Measurements from ENCODE around the gene USHBP1. TPM values are rescaled to one million over a fixed set of nuclear protein-coding genes. Genes with fewer than 3 reads are reported as not detected.

USHBP1 gene
- total and polyA plus RNA-seq, 2 experiments from 2014 or later = 4.0 to 5.6 TPM

DNA sequence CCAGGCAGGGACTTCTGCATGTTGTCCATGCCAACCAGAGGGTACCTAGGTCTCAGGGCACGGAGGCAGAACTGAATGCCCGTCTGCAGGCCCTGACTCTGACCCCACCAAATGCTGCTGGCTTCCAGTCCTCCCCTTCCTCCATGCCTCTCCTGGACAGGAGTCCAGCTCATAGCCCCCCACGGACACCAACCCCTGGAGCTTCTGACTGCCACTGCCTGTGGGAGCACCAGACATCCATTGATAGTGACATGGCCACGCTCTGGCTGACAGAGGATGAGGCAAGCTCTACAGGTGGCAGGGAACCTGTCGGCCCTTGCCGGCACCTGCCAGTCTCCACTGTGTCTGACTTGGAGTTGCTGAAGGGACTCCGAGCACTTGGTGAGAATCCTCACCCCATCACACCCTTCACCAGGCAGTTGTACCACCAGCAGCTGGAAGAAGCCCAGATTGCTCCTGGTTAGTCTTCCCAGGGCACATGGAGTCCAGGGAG is 19.0 kb upstream of the USHBP1 start:
- no peak overlapping the region for H3K27ac Mint-ChIP-seq
- Histone ChIP-seq H4K20me1 (replicated peaks; ENCODE audit: insufficient read depth) (peaks cover 4% of the 10 kb centered on the region; the same call in 1 of the 2 replicates), H3K27me3 (ENCODE audit: insufficient read depth) (peaks cover 6% of the 10 kb centered on the region; the same call in 1 of the 2 replicates), H3K36me3 (ENCODE audit: insufficient read depth) (no peaks in the 10 kb centered on the region), H3K79me2 (replicated peaks; ENCODE audit: insufficient read depth) (no peaks in the 10 kb centered on the region), H3K4me3 (no peak overlapping the region), H3K27ac (ENCODE audit: low read depth) (no peak overlapping the region), H3K4me2 (no peak overlapping the region), H3K9me2 (ENCODE audit: insufficient read depth) (no peaks in the 10 kb centered on the region), H2AFZ (no peak overlapping the region), H3K4me1 (ENCODE audit: insufficient read depth) (no peaks in the 10 kb centered on the region), H3F3A (replicated peaks; ENCODE audit: low read depth) (peaks cover 24% of the 10 kb centered on the region)
- peaks cover 6% of the 10 kb centered on the region for H3K27me3 Mint-ChIP-seq (ENCODE audit: insufficient read depth, low read depth, poor library complexity)
- no peak overlapping the region for H3K4me3 Mint-ChIP-seq
- H3K9me3 Mint-ChIP-seq = no peaks in the 10 kb centered on the region
- ATAC-seq (no peak), DNase-seq (ENCODE audit: low spot score) (no peak)
- H3K36me3 Mint-ChIP-seq (ENCODE audit: low read depth) = peaks cover 32% of the 10 kb centered on the region
- peaks cover 2% of the 10 kb centered on the region; the same call in 2 of the 3 replicates for H3K4me1 Mint-ChIP-seq
- TF ChIP-seq JUNB (IDR thresholded peaks at IDR 0.05; ENCODE audit: unreplicated experiment) = no peak
- TF ChIP-seq ZNF331 (CRISPR knock-in tag; IDR thresholded peaks at IDR 0.05; ENCODE audit: low read depth) = no peak
- TF ChIP-seq, protein P1, sequence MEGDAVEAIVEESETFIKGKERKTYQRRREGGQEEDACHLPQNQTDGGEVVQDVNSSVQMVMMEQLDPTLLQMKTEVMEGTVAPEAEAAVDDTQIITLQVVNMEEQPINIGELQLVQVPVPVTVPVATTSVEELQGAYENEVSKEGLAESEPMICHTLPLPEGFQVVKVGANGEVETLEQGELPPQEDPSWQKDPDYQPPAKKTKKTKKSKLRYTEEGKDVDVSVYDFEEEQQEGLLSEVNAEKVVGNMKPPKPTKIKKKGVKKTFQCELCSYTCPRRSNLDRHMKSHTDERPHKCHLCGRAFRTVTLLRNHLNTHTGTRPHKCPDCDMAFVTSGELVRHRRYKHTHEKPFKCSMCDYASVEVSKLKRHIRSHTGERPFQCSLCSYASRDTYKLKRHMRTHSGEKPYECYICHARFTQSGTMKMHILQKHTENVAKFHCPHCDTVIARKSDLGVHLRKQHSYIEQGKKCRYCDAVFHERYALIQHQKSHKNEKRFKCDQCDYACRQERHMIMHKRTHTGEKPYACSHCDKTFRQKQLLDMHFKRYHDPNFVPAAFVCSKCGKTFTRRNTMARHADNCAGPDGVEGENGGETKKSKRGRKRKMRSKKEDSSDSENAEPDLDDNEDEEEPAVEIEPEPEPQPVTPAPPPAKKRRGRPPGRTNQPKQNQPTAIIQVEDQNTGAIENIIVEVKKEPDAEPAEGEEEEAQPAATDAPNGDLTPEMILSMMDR (conservative IDR thresholded peaks at IDR 0.05; ENCODE audit: low read depth in 2 of 2) = no peak

DNA sequence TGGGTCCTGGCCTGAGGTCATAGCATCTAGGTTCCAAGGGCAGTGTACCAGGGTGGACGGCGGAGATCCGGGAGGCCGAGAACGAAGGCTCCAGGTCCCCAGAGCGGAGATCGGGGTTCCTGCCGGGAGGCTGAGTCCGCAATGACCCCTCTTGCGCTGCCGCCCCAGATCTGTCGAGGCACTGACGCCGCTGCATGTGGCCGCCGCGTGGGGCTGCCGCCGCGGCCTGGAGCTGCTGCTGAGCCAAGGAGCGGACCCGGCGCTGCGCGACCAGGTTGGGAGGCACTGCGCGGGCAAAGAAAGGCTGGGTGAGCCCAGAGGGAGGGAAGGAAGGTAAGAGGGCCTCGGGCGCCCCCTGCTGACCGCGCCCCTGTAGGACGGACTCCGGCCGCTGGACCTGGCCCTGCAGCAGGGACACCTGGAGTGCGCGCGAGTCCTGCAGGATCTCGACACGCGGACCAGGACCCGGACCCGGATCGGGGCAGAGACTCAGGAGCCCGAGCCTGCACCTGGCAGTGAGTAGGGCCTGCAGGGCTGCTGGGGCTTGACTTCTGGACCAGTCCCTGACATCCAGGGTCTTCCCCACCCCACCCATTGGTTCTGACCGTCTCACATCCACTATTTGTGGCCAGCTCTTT is 18.1 kb upstream of the USHBP1 start:
- no peaks in the 10 kb centered on the region for H3K9me2 ChIP-seq (ENCODE audit: insufficient read depth)
- peaks cover 4% of the 10 kb centered on the region for H3K27me3 Mint-ChIP-seq (ENCODE audit: insufficient read depth, low read depth, poor library complexity)
- H3K27ac Mint-ChIP-seq = no peak overlapping the region
- peak overlapping the region; percentile 69 for H3K4me3 ChIP-seq
- no peak overlapping the region for H3K27ac ChIP-seq (ENCODE audit: low read depth)
- peak; percentile 95 for DNase-seq (ENCODE audit: low spot score)
- H3K4me3 Mint-ChIP-seq = peak overlapping the region; percentile 76
- H3K36me3 Mint-ChIP-seq (ENCODE audit: low read depth) = peaks cover 37% of the 10 kb centered on the region
- H3K9me3 Mint-ChIP-seq = no peaks in the 10 kb centered on the region
- H3K4me1 Mint-ChIP-seq = peaks cover 2% of the 10 kb centered on the region; the same call in 2 of the 3 replicates
- no peaks in the 10 kb centered on the region for H3K79me2 ChIP-seq (replicated peaks; ENCODE audit: insufficient read depth)
- peaks cover 6% of the 10 kb centered on the region; the same call in 1 of the 2 replicates for H3K27me3 ChIP-seq (ENCODE audit: insufficient read depth)
- H3K36me3 ChIP-seq (ENCODE audit: insufficient read depth) = no peaks in the 10 kb centered on the region
- ATAC-seq = peak; percentile 88
- H2AFZ ChIP-seq = peak overlapping the region; percentile 85
- peaks cover 4% of the 10 kb centered on the region; the same call in 1 of the 2 replicates for H4K20me1 ChIP-seq (replicated peaks; ENCODE audit: insufficient read depth)
- H3F3A ChIP-seq (replicated peaks; ENCODE audit: low read depth) = peaks cover 24% of the 10 kb centered on the region
- peak overlapping the region; percentile 88 for H3K4me2 ChIP-seq
- H3K4me1 ChIP-seq (ENCODE audit: insufficient read depth) = no peaks in the 10 kb centered on the region
- TF ChIP-seq, protein P2, sequence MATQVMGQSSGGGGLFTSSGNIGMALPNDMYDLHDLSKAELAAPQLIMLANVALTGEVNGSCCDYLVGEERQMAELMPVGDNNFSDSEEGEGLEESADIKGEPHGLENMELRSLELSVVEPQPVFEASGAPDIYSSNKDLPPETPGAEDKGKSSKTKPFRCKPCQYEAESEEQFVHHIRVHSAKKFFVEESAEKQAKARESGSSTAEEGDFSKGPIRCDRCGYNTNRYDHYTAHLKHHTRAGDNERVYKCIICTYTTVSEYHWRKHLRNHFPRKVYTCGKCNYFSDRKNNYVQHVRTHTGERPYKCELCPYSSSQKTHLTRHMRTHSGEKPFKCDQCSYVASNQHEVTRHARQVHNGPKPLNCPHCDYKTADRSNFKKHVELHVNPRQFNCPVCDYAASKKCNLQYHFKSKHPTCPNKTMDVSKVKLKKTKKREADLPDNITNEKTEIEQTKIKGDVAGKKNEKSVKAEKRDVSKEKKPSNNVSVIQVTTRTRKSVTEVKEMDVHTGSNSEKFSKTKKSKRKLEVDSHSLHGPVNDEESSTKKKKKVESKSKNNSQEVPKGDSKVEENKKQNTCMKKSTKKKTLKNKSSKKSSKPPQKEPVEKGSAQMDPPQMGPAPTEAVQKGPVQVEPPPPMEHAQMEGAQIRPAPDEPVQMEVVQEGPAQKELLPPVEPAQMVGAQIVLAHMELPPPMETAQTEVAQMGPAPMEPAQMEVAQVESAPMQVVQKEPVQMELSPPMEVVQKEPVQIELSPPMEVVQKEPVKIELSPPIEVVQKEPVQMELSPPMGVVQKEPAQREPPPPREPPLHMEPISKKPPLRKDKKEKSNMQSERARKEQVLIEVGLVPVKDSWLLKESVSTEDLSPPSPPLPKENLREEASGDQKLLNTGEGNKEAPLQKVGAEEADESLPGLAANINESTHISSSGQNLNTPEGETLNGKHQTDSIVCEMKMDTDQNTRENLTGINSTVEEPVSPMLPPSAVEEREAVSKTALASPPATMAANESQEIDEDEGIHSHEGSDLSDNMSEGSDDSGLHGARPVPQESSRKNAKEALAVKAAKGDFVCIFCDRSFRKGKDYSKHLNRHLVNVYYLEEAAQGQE (IDR thresholded peaks at IDR 0.05; ENCODE audit: unreplicated experiment) = no peak
- TF ChIP-seq ZNF114 (CRISPR knock-in tag; IDR thresholded peaks at IDR 0.05) = no peak
- TF ChIP-seq ZNF331 (CRISPR knock-in tag; IDR thresholded peaks at IDR 0.05; ENCODE audit: low read depth) = no peak
- TF ChIP-seq POLR2AphosphoS5 (IDR thresholded peaks at IDR 0.05; ENCODE audit: low read depth) = peak; percentile 54; the same call in 1 of the 2 replicates
- TF ChIP-seq STAT1 (IDR thresholded peaks at IDR 0.05; ENCODE audit: unreplicated experiment) = no peak
- TF ChIP-seq CREB1 (CRISPR knock-in tag; IDR thresholded peaks at IDR 0.05; ENCODE audit: low read depth) = peak; percentile 37
- TF ChIP-seq EZH2phosphoT487 (IDR thresholded peaks at IDR 0.05; ENCODE audit: unreplicated experiment) = no peak
- no peak for TF ChIP-seq JUNB (IDR thresholded peaks at IDR 0.05; ENCODE audit: unreplicated experiment)
- TF ChIP-seq EZH2 (IDR thresholded peaks at IDR 0.05; ENCODE audit: low read depth, unreplicated experiment) = no peak
- TF ChIP-seq, protein P3, sequence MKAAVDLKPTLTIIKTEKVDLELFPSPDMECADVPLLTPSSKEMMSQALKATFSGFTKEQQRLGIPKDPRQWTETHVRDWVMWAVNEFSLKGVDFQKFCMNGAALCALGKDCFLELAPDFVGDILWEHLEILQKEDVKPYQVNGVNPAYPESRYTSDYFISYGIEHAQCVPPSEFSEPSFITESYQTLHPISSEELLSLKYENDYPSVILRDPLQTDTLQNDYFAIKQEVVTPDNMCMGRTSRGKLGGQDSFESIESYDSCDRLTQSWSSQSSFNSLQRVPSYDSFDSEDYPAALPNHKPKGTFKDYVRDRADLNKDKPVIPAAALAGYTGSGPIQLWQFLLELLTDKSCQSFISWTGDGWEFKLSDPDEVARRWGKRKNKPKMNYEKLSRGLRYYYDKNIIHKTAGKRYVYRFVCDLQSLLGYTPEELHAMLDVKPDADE (IDR thresholded peaks at IDR 0.05) = no peak

Data from GM23338 (cell line).